Osteoblast (primary cell): ENCODE measurements around the gene SPOPL. TPM values are rescaled to one million over a fixed set of nuclear protein-coding genes. Genes with fewer than 3 reads are reported as not detected.

Experiments used
- DNase-seq: peaks from one replicate; pipeline ENCODE4 v3.0.0; 2011; ENCODE audit warnings: low spot score, mixed read lengths; ENCODE audit not compliant: insufficient read length; ENCODE audit errors: missing footprints
- H2AFZ ChIP-seq: 2 replicates; pipeline ENCODE4 v1.6.0; 2011; ENCODE audit warnings: mild to moderate bottlenecking, low read length
- H3K27ac ChIP-seq: 2 replicates; pipeline ENCODE4 v1.5.1; 2011; ENCODE audit warnings: mild to moderate bottlenecking, low read depth, low read length, moderate library complexity
- H3K27me3 ChIP-seq: 2 replicates; pipeline ENCODE4 v1.6.0; 2012; ENCODE audit warnings: mild to moderate bottlenecking, control low read depth, inconsistent platforms, low read length, moderate library complexity; ENCODE audit not compliant: insufficient read depth
- H3K36me3 ChIP-seq: 2 replicates; pipeline ENCODE4 v1.5.1; 2011; ENCODE audit warnings: mild to moderate bottlenecking, low read length, control low read depth, moderate library complexity; ENCODE audit not compliant: insufficient read depth
- H3K4me1 ChIP-seq: 2 replicates; pipeline ENCODE4 v1.5.1; 2011; ENCODE audit warnings: mild to moderate bottlenecking, low read length, control low read depth, moderate library complexity; ENCODE audit not compliant: insufficient read depth
- H3K4me2 ChIP-seq: 2 replicates; pipeline ENCODE4 v1.6.0; 2011; ENCODE audit warnings: mild to moderate bottlenecking, low read length; ENCODE audit not compliant: insufficient read depth
- H3K4me3 ChIP-seq: fragments of 200-600 bp; sonication (generic); 3 replicates; pipeline ENCODE4 v1.5.1; 2012; ENCODE audit warnings: mild to moderate bottlenecking, low read length, inconsistent platforms; ENCODE audit not compliant: insufficient read depth
- H3K79me2 ChIP-seq: 2 replicates; pipeline ENCODE4 v1.6.0; 2012; ENCODE audit warnings: mild to moderate bottlenecking, low read length, control low read depth, inconsistent platforms; ENCODE audit not compliant: insufficient read depth
- H3K9me3 ChIP-seq: 2 replicates; pipeline ENCODE4 v1.5.1; 2011; ENCODE audit warnings: low read depth, low read length, control low read depth
- H4K20me1 ChIP-seq: 2 replicates; pipeline ENCODE4 v1.6.0; 2012; ENCODE audit warnings: mild to moderate bottlenecking, low read length, control low read depth; ENCODE audit not compliant: insufficient read depth
- total RNA-seq: library from RNA; depleted of rRNA; stranded (reverse); fragments of >200 nt; gene quantifications from 2 replicates; pipeline ENCODE4 v1.2.3, GENCODE V29; 2012
- TF ChIP-seq, protein P1 (sequence below): IDR thresholded peaks from 2 replicates; pipeline ENCODE4 v1.5.1; 2011; ENCODE audit warnings: mild to moderate bottlenecking, low read depth, low read length, moderate library complexity; ENCODE audit errors: extremely low read depth

The SPOPL gene
- total RNA-seq, 1 donor: 23.5 TPM

DNA sequence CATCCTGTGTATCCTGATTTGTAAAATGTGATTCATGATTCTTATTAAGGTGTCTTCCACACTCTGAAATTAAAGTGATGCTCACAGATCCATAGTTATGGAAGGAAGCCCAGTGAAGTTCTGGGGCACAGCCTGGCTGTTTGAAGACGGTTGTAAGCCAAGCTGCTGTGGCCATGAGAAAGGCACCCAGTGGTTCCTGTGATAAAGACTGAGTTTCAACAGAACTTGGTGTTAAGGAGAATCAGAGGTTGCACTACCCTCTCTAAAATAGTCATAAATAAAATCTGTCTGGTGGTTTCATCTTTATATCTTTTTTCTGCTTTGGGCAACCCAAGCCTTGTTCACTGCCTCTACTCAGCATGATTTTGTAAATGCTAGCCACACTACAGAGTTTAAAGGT is 32.2 kb upstream of the SPOPL start:
- no peak overlapping the region for H3K4me2 ChIP-seq
- H3K9me3 ChIP-seq: no peaks in the 10 kb centered on the region
- no peak overlapping the region for H3K4me3 ChIP-seq
- TF ChIP-seq, protein P1, sequence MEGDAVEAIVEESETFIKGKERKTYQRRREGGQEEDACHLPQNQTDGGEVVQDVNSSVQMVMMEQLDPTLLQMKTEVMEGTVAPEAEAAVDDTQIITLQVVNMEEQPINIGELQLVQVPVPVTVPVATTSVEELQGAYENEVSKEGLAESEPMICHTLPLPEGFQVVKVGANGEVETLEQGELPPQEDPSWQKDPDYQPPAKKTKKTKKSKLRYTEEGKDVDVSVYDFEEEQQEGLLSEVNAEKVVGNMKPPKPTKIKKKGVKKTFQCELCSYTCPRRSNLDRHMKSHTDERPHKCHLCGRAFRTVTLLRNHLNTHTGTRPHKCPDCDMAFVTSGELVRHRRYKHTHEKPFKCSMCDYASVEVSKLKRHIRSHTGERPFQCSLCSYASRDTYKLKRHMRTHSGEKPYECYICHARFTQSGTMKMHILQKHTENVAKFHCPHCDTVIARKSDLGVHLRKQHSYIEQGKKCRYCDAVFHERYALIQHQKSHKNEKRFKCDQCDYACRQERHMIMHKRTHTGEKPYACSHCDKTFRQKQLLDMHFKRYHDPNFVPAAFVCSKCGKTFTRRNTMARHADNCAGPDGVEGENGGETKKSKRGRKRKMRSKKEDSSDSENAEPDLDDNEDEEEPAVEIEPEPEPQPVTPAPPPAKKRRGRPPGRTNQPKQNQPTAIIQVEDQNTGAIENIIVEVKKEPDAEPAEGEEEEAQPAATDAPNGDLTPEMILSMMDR: no peak
- no peaks in the 10 kb centered on the region for H3K79me2 ChIP-seq
- H4K20me1 ChIP-seq: no peaks in the 10 kb centered on the region
- no peaks in the 10 kb centered on the region for H3K27me3 ChIP-seq
- DNase-seq: no peak
- no peak overlapping the region for H3K27ac ChIP-seq
- H2AFZ ChIP-seq: no peak overlapping the region
- H3K4me1 ChIP-seq: no peaks in the 10 kb centered on the region
- H3K36me3 ChIP-seq: no peaks in the 10 kb centered on the region

DNA sequence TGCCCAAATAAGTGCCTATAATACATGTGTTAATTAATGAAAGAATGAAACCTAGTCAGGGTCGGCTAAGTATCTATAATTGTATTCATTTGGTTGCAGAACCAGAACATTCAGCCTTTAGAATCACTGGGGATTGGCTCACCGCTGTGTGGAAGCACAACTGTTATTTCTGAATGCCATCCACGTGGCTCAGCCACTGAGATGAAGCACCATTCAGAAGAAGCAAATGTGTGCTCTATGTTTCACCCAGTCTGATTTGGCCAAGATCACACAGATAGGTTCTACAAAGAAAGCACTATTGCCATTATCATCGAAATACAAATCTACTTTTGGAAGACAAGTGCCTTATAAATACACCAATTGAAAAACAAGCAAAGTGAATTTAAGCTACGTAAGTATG is 30.6 kb upstream of the SPOPL start:
- no peak overlapping the region for H3K27ac ChIP-seq
- TF ChIP-seq, protein P1: no peak
- H3K9me3 ChIP-seq: no peaks in the 10 kb centered on the region
- no peak overlapping the region for H3K4me3 ChIP-seq
- H3K27me3 ChIP-seq: no peaks in the 10 kb centered on the region
- no peaks in the 10 kb centered on the region for H3K36me3 ChIP-seq
- no peaks in the 10 kb centered on the region for H3K4me1 ChIP-seq
- no peak overlapping the region for H2AFZ ChIP-seq
- H4K20me1 ChIP-seq: no peaks in the 10 kb centered on the region
- no peak overlapping the region for H3K4me2 ChIP-seq
- DNase-seq: no peak
- H3K79me2 ChIP-seq: no peaks in the 10 kb centered on the region

GRCh38 chr2:138474100-138474825 is 27.3 kb upstream of the SPOPL start:
- no peaks in the 10 kb centered on the region for H4K20me1 ChIP-seq
- no peak overlapping the region for H3K4me3 ChIP-seq
- DNase-seq: no peak
- no peaks in the 10 kb centered on the region for H3K4me1 ChIP-seq
- H3K27ac ChIP-seq: no peak overlapping the region
- H3K9me3 ChIP-seq: no peaks in the 10 kb centered on the region
- H3K36me3 ChIP-seq: no peaks in the 10 kb centered on the region
- no peak overlapping the region for H3K4me2 ChIP-seq
- H3K27me3 ChIP-seq: no peaks in the 10 kb centered on the region
- no peaks in the 10 kb centered on the region for H3K79me2 ChIP-seq
- no peak overlapping the region for H2AFZ ChIP-seq
- TF ChIP-seq, protein P1: no peak

- DNase-seq: no peak
- no peak overlapping the region for H3K27ac ChIP-seq
- no peaks in the 10 kb centered on the region for H3K36me3 ChIP-seq
- no peak overlapping the region for H2AFZ ChIP-seq
- no peaks in the 10 kb centered on the region for H3K9me3 ChIP-seq
- no peak overlapping the region for H3K4me3 ChIP-seq
- H3K27me3 ChIP-seq: no peaks in the 10 kb centered on the region
- no peak overlapping the region for H3K4me2 ChIP-seq
- TF ChIP-seq, protein P1: no peak
- no peaks in the 10 kb centered on the region for H4K20me1 ChIP-seq
- H3K79me2 ChIP-seq: no peaks in the 10 kb centered on the region
- H3K4me1 ChIP-seq: no peaks in the 10 kb centered on the region
Measured at GRCh38 chr2:138475277-138475776, 26.2 kb upstream of the SPOPL start.
